ENCODE results near the gene ANXA8.
"Not testable (repeated sequence)": the region's sequence is repeated elsewhere in the genome, so short reads cannot be mapped to it uniquely, and the experiment has no call there.

ANXA8 gene

GRCh38 chr10:47462577-47463358, 21.1 kb downstream of the ANXA8 start:
- not testable (repeated sequence) for DNase-seq

GRCh38 chr10:47461261-47461687, 22.6 kb downstream of the ANXA8 start:
- DNase-seq, result not testable (repeated sequence)

GRCh38 chr10:47458466-47459154, 25.3 kb downstream of the ANXA8 start:
- no peak for DNase-seq

GRCh38 chr10:47457826-47458225, 26.1 kb downstream of the ANXA8 start:
- no peak for DNase-seq

- no peak for DNase-seq
These were observed 26.4 kb downstream of the ANXA8 start for GRCh38 chr10:47457528-47457820.

- DNase-seq, result no peak
These were observed 27.0 kb downstream of the ANXA8 start for GRCh38 chr10:47456794-47457527.

- DNase-seq, result no peak
These were observed 27.7 kb downstream of the ANXA8 start for GRCh38 chr10:47456079-47456785.

GRCh38 chr10:47455350-47456078, 28.4 kb downstream of the ANXA8 start:
- not testable (repeated sequence) for DNase-seq

- DNase-seq, result no peak
These were observed 29.2 kb downstream of the ANXA8 start for GRCh38 chr10:47454780-47455058.

GRCh38 chr10:47454008-47454779, 29.7 kb downstream of the ANXA8 start:
- no peak for DNase-seq

GRCh38 chr10:47453141-47454007, 30.5 kb downstream of the ANXA8 start:
- DNase-seq, result no peak

- DNase-seq, result no peak
These were observed 31.3 kb downstream of the ANXA8 start for GRCh38 chr10:47452495-47453140.

- DNase-seq, result no peak
These were observed 31.9 kb downstream of the ANXA8 start for GRCh38 chr10:47451998-47452494.

GRCh38 chr10:47451273-47451997, 32.5 kb downstream of the ANXA8 start:
- no peak for DNase-seq

- no peak for DNase-seq
These were observed 33.5 kb downstream of the ANXA8 start for GRCh38 chr10:47450442-47450841.

- DNase-seq, result no peak
These were observed 33.9 kb downstream of the ANXA8 start for GRCh38 chr10:47449979-47450378.

GRCh38 chr10:47449102-47449978, 34.6 kb downstream of the ANXA8 start:
- DNase-seq, result no peak

GRCh38 chr10:47447705-47448104, 36.2 kb downstream of the ANXA8 start:
- DNase-seq, result no peak
